Stimulated activated CD4-positive, alpha-beta T cell treated with anti-CD3 and anti-CD28 coated beads, Interleukin-4, amount 100 ng/mL, for 48 hours (primary cell): ENCODE measurements around the gene ETHE1.
"Not testable (repeated sequence)": the region's sequence is repeated elsewhere in the genome, so short reads cannot be mapped to it uniquely, and the experiment has no call there.

Source experiments
- DNase-seq, 2 donors: peaks; one replicate each; pipeline ENCODE4 v3.0.0-alpha.2; 2020; ENCODE audit warnings: low read depth in 2 of 2

ETHE1 gene

GRCh38 chr19:43551399-43552197 lies 24.6 kb upstream of the ETHE1 start:
- DNase-seq = no peak

DNA sequence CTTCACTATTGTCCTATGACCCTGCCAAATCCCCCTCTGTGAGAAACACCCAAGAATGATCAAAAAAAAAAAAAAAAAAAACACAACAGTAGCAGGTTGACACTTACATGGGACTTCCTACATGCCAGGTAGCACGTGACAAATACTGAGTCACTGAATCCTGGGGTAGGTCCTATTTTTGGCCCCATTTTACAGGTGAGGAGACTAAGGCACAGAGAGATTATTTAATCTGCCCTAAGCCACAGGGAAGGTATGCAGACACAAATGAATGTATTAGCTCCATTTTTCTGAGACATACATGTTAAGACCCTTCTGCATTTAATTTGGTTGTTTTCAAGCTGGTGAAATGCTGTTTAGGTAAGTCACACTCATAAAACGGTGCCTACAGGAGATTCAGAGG lies 21.7 kb upstream of the ETHE1 start:
- no peak for DNase-seq

- DNase-seq = not testable (repeated sequence)
Measured at GRCh38 chr19:43547926-43548325, 20.9 kb upstream of the ETHE1 start.

DNA sequence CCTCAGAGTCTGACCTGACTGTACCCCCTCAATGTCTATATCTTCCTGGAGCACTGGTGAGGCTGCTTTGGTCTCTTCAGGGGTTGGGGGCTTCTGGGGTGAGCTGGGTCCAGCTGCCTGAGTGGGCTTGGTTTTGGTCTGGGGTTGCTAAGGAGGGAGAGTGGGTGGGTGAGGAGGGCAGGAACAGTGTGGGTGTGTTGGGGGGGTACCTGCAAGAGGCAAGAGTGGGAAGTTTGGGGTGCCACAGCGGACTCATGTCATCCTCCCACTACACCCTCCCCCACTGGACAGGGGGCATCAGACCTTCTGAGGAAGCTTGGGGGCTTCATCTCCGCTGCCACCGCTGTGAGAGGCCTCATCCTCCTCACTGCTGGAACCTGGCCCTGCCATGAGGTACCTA lies 19.6 kb upstream of the ETHE1 start:
- DNase-seq = no peak

GRCh38 chr19:43545981-43546380 lies 19.0 kb upstream of the ETHE1 start:
- no peak for DNase-seq

DNA sequence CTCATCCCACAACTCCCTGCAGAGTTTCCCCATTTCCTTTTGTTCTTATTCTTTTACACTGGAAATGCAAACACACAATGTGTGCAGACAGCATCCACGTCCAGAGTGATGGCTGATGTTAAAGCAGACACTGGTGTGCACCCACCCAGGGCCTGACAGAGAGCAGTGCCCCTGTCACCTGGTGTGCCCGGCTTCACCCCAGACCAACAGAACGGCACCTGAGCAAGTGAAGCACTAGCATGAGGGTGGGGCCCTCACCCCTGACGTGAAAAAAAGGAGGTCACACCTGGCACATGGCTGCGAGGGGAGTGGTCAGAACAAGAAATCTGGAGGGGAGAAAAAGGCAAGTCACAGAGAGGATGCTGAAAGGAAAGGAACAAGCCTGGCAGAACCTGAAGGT lies 18.3 kb upstream of the ETHE1 start:
- no peak for DNase-seq

DNA sequence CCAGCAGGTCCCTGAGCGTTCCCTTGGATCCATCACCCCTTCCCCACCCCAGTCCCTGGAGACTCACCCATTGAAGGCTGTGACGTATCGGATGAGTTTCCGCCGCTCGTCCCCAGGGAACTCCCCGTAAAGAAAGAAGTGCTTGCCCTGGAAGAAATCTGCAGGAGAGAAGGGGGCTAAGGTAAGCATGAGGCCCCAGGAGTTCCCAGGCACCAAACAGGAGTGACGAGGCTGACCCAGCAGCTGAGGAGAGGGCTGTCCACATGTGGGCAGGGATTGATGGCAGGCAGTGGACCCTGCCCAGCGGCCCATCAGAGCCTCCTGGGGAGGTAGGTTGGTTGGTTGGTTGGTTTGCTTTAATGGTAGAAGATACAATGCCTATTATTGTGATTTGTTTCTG lies 17.1 kb upstream of the ETHE1 start:
- no peak for DNase-seq

DNA sequence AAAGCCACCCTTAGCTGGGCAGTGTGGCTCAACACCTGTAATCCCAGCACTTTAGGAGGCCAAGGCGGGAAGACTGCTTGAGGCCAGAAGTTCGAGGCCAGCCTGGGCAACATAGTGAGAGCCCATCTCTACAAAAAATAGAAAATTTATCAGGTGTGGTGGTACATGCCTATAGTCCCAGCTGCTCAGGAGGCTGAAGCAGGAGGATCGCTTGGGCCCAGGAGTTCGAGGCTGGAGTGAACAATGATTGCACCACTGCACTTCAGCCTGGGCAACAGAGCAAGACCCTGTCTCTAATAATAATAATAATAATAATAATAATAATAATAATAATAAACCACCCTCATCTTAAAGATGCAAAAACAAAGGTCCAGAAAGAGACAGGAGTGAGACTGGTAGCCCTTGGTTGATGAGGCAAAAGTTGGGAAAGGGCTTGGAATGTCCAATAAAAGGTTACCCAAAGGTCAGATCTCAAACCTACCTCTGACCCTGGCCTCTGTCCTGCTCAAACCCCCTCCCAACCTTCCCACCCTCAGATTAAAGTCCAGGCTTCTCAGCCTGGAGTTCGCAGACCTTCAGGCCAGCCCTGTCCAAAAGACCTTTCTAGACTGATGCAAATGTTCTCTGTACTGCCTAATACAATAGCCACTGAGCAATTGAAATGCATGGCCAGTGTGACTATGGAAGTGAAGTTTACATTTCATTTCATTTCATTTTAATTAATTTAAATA lies 15.1 kb upstream of the ETHE1 start:
- no peak for DNase-seq

GRCh38 chr19:43540381-43540780 lies 13.4 kb upstream of the ETHE1 start:
- no peak for DNase-seq

DNA sequence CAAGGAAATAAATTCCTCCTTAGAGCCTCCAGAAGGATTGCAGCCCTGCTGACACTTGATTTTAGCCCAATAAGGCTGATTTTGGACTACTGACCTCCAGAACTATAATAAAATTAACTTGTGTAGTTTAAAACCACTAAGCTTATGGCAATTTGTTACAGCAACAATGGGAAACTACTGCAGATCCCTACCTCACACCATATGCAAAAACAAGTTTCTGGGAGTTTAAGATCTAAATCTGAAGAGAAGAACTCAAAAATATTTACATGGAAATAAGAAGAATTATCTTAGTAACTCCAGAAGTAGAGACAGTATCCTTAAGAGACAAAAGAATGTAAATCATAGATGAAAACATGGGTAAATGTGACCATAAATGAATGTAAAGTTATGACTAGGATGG lies 11.9 kb upstream of the ETHE1 start:
- DNase-seq = no peak

DNA sequence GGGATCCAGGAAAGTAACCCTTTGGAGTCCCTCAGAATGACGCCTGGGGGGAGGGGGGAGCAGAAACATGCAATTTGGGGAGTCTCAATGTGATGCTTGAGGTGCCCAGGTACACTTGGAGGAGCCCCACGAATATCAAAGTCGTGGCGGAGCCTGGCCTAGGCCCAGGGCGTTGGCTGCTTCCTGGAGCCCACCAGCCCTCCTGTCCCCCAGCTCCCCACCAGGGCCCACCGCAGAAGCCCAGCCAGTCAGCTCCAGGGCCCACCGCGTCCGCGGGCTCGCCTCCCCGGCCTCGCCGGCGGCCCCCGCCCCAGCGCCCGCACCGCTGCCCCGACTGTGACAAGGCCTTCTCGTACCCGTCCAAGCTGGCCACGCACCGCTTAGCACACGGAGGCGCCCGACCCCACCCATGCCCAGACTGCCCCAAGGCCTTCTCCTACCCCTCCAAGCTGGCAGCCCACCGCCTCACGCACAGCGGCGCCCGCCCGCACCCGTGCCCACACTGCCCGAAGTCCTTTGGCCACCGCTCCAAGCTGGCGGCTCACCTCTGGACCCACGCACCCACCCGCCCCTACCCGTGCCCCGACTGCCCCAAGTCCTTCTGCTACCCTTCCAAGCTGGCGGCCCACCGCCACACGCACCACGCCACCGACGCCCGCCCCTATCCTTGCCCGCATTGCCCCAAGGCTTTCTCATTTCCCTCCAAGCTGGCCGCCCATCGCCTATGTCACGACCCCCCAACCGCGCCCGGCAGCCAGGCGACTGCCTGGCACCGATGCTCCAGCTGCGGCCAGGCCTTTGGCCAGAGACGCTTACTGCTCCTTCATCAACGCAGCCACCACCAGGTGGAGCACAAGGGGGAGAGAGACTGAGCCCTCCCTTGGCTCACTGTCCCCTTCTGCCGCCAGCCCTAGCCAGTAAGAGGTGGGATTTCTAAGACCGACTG lies 8.1 kb upstream of the ETHE1 start:
- peak in 1 of 2 donors; percentile 25 for DNase-seq

- DNase-seq = no peak
Measured at GRCh38 chr19:43534305-43534815, 7.4 kb upstream of the ETHE1 start.

GRCh38 chr19:43533546-43534304 lies 6.7 kb upstream of the ETHE1 start:
- peak; percentile 93 to 97 for DNase-seq

DNA sequence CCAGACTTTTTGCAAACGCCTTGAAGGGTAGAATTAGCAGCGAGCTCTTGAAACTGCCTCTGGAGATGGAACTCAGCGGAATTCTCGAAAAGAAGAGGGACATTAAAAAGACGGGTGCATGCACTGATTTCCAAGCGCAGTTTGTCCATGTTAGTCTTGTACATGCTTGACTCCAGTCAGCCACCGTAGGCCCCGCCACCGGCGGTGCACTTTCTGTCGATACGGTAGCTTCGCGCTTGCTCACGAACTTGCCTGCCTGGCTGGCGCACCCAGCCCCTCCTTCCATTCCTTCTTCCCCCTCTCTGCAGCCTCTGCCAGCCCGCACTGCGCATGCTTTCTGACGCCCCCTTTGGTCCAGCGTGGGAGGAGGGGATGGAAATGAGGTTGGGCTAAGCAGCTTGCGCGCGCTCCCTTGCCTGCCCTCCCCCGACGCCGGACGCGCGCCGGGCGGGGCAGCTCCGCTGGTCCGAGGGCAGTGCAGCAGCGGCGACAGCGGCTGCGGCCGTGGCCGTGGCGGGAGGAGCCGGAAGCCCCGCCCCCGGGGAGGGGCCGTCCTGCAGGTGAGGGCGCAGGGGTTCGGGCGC lies 6.1 kb upstream of the ETHE1 start, which contains the start of gene ZNF575:
Gene ZNF575, plus strand, starts transcription at position 227 of the 584 bp plus-strand sequence. CDS start 1,235 bp downstream, outside the sequence.
- peak; percentile 82 to 83 for DNase-seq

- no peak for DNase-seq
Measured at GRCh38 chr19:43532571-43532961, 5.6 kb upstream of the ETHE1 start.

DNA sequence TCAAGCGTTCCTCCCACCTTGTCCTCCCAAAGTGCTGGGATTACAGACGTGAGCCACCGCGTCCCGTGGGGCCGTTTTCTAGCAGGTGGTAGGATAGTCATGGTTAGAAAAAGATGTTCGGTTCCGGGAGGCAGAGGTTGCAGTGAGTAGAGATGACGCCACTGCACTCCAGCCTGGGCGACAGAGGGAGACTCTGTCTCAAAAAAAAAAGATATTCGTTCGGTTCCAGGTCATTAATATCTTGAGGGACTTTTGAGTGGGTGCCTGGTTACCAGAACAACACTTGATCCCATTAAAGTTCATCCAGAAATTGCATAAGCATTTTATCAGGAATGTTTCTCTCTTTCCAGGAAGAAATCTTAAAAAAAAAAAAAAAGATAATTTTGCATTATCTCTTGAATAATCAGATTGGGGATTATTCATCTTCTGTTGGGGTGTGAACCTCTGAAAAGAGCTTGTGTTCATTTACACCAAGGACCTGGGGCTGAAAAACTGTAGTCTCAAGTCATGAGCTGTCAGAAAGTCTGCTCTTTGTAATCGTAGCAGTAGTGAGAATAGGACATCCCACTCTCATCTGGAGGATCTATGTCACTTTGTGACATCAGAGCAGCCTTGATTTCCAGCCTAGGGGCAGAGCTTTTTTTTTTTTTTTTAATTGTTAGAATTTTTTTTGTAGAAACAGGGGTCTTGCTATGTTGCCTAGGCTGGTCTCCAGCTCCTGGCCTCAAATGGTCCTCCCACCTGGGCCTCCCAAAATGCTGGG lies 1.0 kb upstream of the ETHE1 start:
- no peak for DNase-seq

- DNase-seq = peak in 1 of 2 donors; percentile 15
Measured at GRCh38 chr19:43525836-43526771, 897 bp downstream of the ETHE1 start.

GRCh38 chr19:43524922-43525835 lies 1.8 kb downstream of the ETHE1 start:
- DNase-seq = peak in 1 of 2 donors; percentile 15
